Tibial nerve (tissue), 4 donors: ENCODE results near the gene ACER2.

Experiments
- CTCF ChIP-seq, 5 experiments: fragments of 200-600 bp in 3 of 5; fragments of 450-650 bp in 2 of 5; sonication (generic) in 3 of 5; IDR thresholded peaks; one replicate each; pipeline ENCODE4 v1.5.1; 2016 to 2019; ENCODE audit warnings: antibody characterized with exemption in 5 of 5, mild to moderate bottlenecking in 3 of 5, moderate library complexity in 2 of 5
- EP300 ChIP-seq, 2 donors: sonication (generic); formaldehyde crosslinking; IDR thresholded peaks; one replicate each; pipeline ENCODE4 v1.6.1; 2017; ENCODE audit warnings: antibody characterized with exemption in 2 of 2, mild to moderate bottlenecking in 1 of 2
- POLR2A ChIP-seq, 2 donors: fragments of 450-650 bp; IDR thresholded peaks; one replicate each; pipeline ENCODE4 v1.6.1; 2017; ENCODE audit warnings: antibody characterized with exemption in 2 of 2, mild to moderate bottlenecking in 2 of 2, moderate library complexity in 2 of 2

- TF ChIP-seq CTCF (IDR thresholded peaks at IDR 0.05), result no peak
- no peak for TF ChIP-seq EP300 (IDR thresholded peaks at IDR 0.05)
- no peak for TF ChIP-seq POLR2A (IDR thresholded peaks at IDR 0.05)
Measured at GRCh38 chr9:19429595-19429994, 20.8 kb downstream of the ACER2 start.
